ENCODE data around the gene CRABP1. TPM values are rescaled to one million over a fixed set of nuclear protein-coding genes. Genes with fewer than 3 reads are reported as not detected.

CRABP1 gene
- total RNA-seq, 2 experiments from 2014 or later: not detected

GRCh38 chr15:78292219-78292618 lies 47.9 kb upstream of the CRABP1 start:
- Histone ChIP-seq H3K9me2 (ENCODE audit: insufficient read depth, low read length) (no peaks in the 10 kb centered on the region), H3K79me2 (ENCODE audit: insufficient read depth, low read depth, low read length) (peaks cover 4% of the 10 kb centered on the region; the same call in 1 of the 2 replicates), H3K4me3 (ENCODE audit: low read depth, low read length, poor library complexity, severe bottlenecking) (no peak overlapping the region), H3K4me2 (ENCODE audit: low read length) (no peak overlapping the region), H3K4me1 (ENCODE audit: insufficient read depth, low read length, poor library complexity, severe bottlenecking) (no peaks in the 10 kb centered on the region), H4K20me1 (ENCODE audit: insufficient read depth, low read length) (no peaks in the 10 kb centered on the region), H3K36me3 (ENCODE audit: insufficient read depth, low read length) (peaks cover 58% of the 10 kb centered on the region), H3K27ac (ENCODE audit: low read depth, low read length, poor library complexity, severe bottlenecking) (no peak overlapping the region), H2AFZ (ENCODE audit: low read length) (no peak overlapping the region), H3K9me3 (ENCODE audit: low read length) (no peaks in the 10 kb centered on the region)
- CTCF ChIA-PET (ENCODE audit: unreplicated experiment): interaction anchor here (1.1 kb wide), 1 partner anchor 14 kb away, joined by 3 read pairs; no protein-coding TSS in a partner anchor
- POLR2A ChIA-PET: no interaction called here
- DNase-seq (ENCODE audit: low spot score): no peak
- BruUV-seq (replicated peaks): no TSS peak
- no peak for TF ChIP-seq CTCF (conservative IDR thresholded peaks at IDR 0.05; ENCODE audit: low read length)
- no peak for TF ChIP-seq EZH2phosphoT487 (IDR thresholded peaks at IDR 0.05; ENCODE audit: borderline replicate concordance, low read depth, low read length)
- intact Hi-C loops (cut with micrococcal nuclease; ENCODE audit: unreplicated experiment): no loop called here

- peaks cover 24% of the 10 kb centered on the region for H3K79me2 ChIP-seq (ENCODE audit: insufficient read depth, low read depth, low read length)
- H3K4me3 ChIP-seq (ENCODE audit: low read depth, low read length, poor library complexity, severe bottlenecking): peak within 1 kb of the TSS; percentile 96
- TF ChIP-seq CTCF (conservative IDR thresholded peaks at IDR 0.05; ENCODE audit: low read length) (no peak), EZH2phosphoT487 (IDR thresholded peaks at IDR 0.05; ENCODE audit: borderline replicate concordance, low read depth, low read length) (no peak)
- peak within 1 kb of the TSS; percentile 87 for H3K4me2 ChIP-seq (ENCODE audit: low read length)
- H3K36me3 ChIP-seq (ENCODE audit: insufficient read depth, low read length): peaks cover 6% of the 10 kb centered on the region; the same call in 1 of the 2 replicates
- no peaks in the 10 kb centered on the region for H3K9me3 ChIP-seq (ENCODE audit: low read length)
- H4K20me1 ChIP-seq (ENCODE audit: insufficient read depth, low read length): no peaks in the 10 kb centered on the region
- intact Hi-C loops (cut with micrococcal nuclease; ENCODE audit: unreplicated experiment): no loop called here
- H2AFZ ChIP-seq (ENCODE audit: low read length): peak within 1 kb of the TSS; percentile 84
- peak within 1 kb of the TSS; percentile 32 for H3K27ac ChIP-seq (ENCODE audit: low read depth, low read length, poor library complexity, severe bottlenecking)
- H3K9me2 ChIP-seq (ENCODE audit: insufficient read depth, low read length): no peaks in the 10 kb centered on the region
- CTCF ChIA-PET (ENCODE audit: unreplicated experiment): interaction anchor here (0.5 to 1.0 kb wide), 4 partner anchors 12 to 262 kb away, joined by 3 to 4 read pairs (median 3); no protein-coding TSS in a partner anchor
- BruUV-seq (replicated peaks): TSS peak; percentile 82
- POLR2A ChIA-PET: interaction anchor here (0.5 to 1.5 kb wide), 21 partner anchors 9 to 555 kb away, joined by 3 to 16 read pairs (median 3); partner anchors contain the start of genes CHRNA5 and IREB2
- peaks cover 21% of the 10 kb centered on the region for H3K4me1 ChIP-seq (ENCODE audit: insufficient read depth, low read length, poor library complexity, severe bottlenecking)
- DNase-seq (ENCODE audit: low spot score): peak; percentile 94
Observed at GRCh38 chr15:78299101-78299930, 40.8 kb upstream of the CRABP1 start, which contains the start of gene SKIC8. SKIC8 (minus strand) TSS chr15:78299609; CDS start chr15:78295686, 3,923 bp downstream.

All from OCI-LY7 (cell line).